Pancreas (tissue), 10 donors: Measurements from ENCODE around the gene FABP2. TPM values are rescaled to one million over a fixed set of nuclear protein-coding genes. Genes with fewer than 3 reads are reported as not detected.

Experiments used
- ATAC-seq, 4 donors: fragments of 200-7000 bp; cut with Tn5 transposase; one replicate each; pipeline versions ENCODE4 v1.8.0 to v1.9.1; 2020; ENCODE audit warnings: mild to moderate bottlenecking in 4 of 4, moderate library complexity in 4 of 4
- DNase-seq, 6 donors: peaks; one replicate each; pipeline ENCODE4 v3.0.0-alpha.2; 2020
- FAIRE-seq: peaks from 2 replicates; lab custom pipeline; 2012; peaks lifted over from hg19 to GRCh38; lab: Jason Lieb, UNC
- H3K27ac ChIP-seq, 4 donors: fragments of 200-600 bp; sonication (generic); 1 replicate in 3 of 4; 2 replicates in 1 of 4; pipeline versions ENCODE4 v1.5.0 to v1.8.0; 2020
- H3K27me3 ChIP-seq, 4 donors: fragments of 200-600 bp; one replicate each; pipeline ENCODE4 v1.8.0; 2021
- H3K36me3 ChIP-seq, 3 donors: fragments of 200-600 bp; sonication (generic) in 1 of 3; one replicate each; pipeline versions ENCODE4 v1.5.0 to v1.8.0; 2020 to 2021
- H3K4me1 ChIP-seq, 3 donors: fragments of 200-600 bp; one replicate each; pipeline ENCODE4 v1.8.0; 2021
- H3K4me3 ChIP-seq, 4 donors: fragments of 200-600 bp; sonication (generic) in 2 of 4; one replicate each; pipeline versions ENCODE4 v1.5.0 to v1.8.0; 2020 to 2021
- H3K9me3 ChIP-seq, 4 donors: fragments of 200-600 bp; one replicate each; pipeline ENCODE4 v1.8.0; 2021
- WGBS, 2 donors: extraction: QIAGEN DNeasy Blood & Tissue Kit; methylation state at CpG; one replicate each; pipeline ENCODE4 v1.1.7; 2013; 5-methylcytosine and 5-hydroxymethylcytosine counted together
- intact Hi-C, 3 donors: fragments of 100-400 bp; cut with DNase I; formaldehyde crosslinking; loops; one replicate each; pipeline versions ENCODE4 v1.11.1 to v1.14.2; 2022
- polyA plus RNA-seq, 2 donors: library from polyadenylated mRNA; stranded (reverse); fragments of 200-250 nt; gene quantifications; one replicate each; pipeline ENCODE4 v1.2.3, GENCODE V29; 2013
- total RNA-seq, 6 donors: library from RNA; stranded (reverse); fragmentation: NEBNext Ultra II Directional in 4 of 6; extraction: Animal tissue kit (Norgen Biotek cat#: 25700) in 4 of 6; gene quantifications; one replicate each; pipeline versions ENCODE4 v1.2.1 to v1.2.4, GENCODE V29; 2021 to 2023
- TF ChIP-seq, protein P1 (sequence below), 4 donors: fragments of 200-600 bp; sonication (generic) in 3 of 4; IDR thresholded peaks; one replicate each; pipeline versions ENCODE4 v1.5.0 to v1.8.0; 2021; ENCODE audit warnings: antibody characterized with exemption in 4 of 4
- donor health status: healthy with polysubstance abuse.
- donor health status: DM: no; HTN: no; CAD: no; lungs with moderate emphysema.
- donor health status: DM: no; HTN: no; CAD: no.
- donor health status: control.
- donor health status: control.
- donor health status: Bipolar disorder and iron deficiency.
- donor health status: DM: yes; HTN: yes; CAD: no.
- donor health status: DM: no; HTN: no; CAD: no.
- donor health status: DM: no; HTN: no; CAD: no.
- donor health status: DM: yes; HTN: yes; CAD: no.

FABP2 gene
- total and polyA plus RNA-seq, 8 donors = 0.05 TPM; not detected in 7

DNA sequence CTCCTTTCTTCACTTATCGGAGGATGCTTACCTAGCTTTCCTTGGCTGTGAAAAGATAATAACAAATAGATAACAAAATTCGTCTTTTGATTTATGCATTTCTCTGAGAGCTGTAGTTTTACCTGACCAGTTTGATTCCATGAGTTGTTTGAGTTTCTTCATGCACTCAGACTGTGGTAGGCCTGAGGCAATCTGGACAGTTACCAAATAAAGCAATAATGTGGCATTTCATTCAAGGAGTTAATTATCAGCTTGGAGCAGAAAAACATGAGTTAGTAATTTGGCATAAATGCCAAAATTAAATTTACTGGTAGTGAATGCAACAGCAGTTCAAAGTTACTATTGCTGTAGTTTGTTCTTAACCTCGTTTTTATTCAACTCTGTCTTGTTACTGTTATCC is 53.5 kb downstream of the FABP2 start:
- TF ChIP-seq, protein P1, sequence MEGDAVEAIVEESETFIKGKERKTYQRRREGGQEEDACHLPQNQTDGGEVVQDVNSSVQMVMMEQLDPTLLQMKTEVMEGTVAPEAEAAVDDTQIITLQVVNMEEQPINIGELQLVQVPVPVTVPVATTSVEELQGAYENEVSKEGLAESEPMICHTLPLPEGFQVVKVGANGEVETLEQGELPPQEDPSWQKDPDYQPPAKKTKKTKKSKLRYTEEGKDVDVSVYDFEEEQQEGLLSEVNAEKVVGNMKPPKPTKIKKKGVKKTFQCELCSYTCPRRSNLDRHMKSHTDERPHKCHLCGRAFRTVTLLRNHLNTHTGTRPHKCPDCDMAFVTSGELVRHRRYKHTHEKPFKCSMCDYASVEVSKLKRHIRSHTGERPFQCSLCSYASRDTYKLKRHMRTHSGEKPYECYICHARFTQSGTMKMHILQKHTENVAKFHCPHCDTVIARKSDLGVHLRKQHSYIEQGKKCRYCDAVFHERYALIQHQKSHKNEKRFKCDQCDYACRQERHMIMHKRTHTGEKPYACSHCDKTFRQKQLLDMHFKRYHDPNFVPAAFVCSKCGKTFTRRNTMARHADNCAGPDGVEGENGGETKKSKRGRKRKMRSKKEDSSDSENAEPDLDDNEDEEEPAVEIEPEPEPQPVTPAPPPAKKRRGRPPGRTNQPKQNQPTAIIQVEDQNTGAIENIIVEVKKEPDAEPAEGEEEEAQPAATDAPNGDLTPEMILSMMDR (IDR thresholded peaks at IDR 0.05) = no peak
- WGBS, 2 donors = 64 to 75% methylated on average over 3 of the region's 3 CpGs
- FAIRE-seq (no peak), ATAC-seq (no peak), DNase-seq (no peak)
- Histone ChIP-seq H3K9me3 (no peaks in the 10 kb centered on the region), H3K27me3 (no peaks in the 10 kb centered on the region), H3K36me3 (peaks cover 0 to 50% (median 13%) of the 10 kb centered on the region in 3 donors), H3K4me1 (no peaks in the 10 kb centered on the region), H3K4me3 (no peak overlapping the region), H3K27ac (no peak overlapping the region)
- intact Hi-C loops = no loop called here

Other genes with a start within 250 kb of the FABP2 start
- gene MYOZ2, start 186.3 kb downstream of the FABP2 start, total RNA-seq = under 1 TPM in 2 of 6 donors, not detected in 4; 0.06 to 0.43 TPM
- gene MYOZ2, start 186.3 kb downstream of the FABP2 start, polyA plus RNA-seq = under 1 TPM; 0.16 to 0.23 TPM
- 10 to 100 TPM; 11.2 to 21.2 (median 17.2) TPM for gene USP53, start 109.4 kb downstream of the FABP2 start, total RNA-seq
- gene USP53, start 109.4 kb downstream of the FABP2 start, polyA plus RNA-seq = 10 to 100 TPM; 12.4 to 15.4 TPM